ENCODE measurements around the gene PUS3.

Gene PUS3

GRCh38 chr11:125903711-125904659 lies 979 bp upstream of the PUS3 start, which contains the start of gene DDX25:
Gene DDX25, plus strand, starts transcription at chr11:125904508. Its CDS starts 10 bp downstream, at chr11:125904518.
- TF ChIP-seq CTCF (IDR thresholded peaks at IDR 0.05; ENCODE audit: low read length, missing control alignments) = no peak
- peak within 1 kb of the TSS; percentile 96 for H3K4me3 ChIP-seq (replicated peaks; ENCODE audit: low read depth, low read length)
- DNase-seq (ENCODE audit: low read depth) = no peak

- no peak for TF ChIP-seq CTCF (IDR thresholded peaks at IDR 0.05; ENCODE audit: low read length, missing control alignments)
- H3K4me3 ChIP-seq (replicated peaks; ENCODE audit: low read depth, low read length) = peak overlapping the region; percentile 96
- no peak for DNase-seq (ENCODE audit: low read depth)
These were observed 604 bp downstream of the PUS3 start for GRCh38 chr11:125902277-125902926.

- no peak for TF ChIP-seq CTCF (IDR thresholded peaks at IDR 0.05; ENCODE audit: low read length, missing control alignments)
- H3K4me3 ChIP-seq (replicated peaks; ENCODE audit: low read depth, low read length) = peak overlapping the region; percentile 96
- no peak for DNase-seq (ENCODE audit: low read depth)
These were observed 1.1 kb downstream of the PUS3 start for GRCh38 chr11:125901872-125902271.

- no peak overlapping the region for H3K4me3 ChIP-seq (replicated peaks; ENCODE audit: low read depth, low read length)
- no peak for TF ChIP-seq CTCF (IDR thresholded peaks at IDR 0.05; ENCODE audit: low read length, missing control alignments)
- DNase-seq (ENCODE audit: low read depth) = no peak
These were observed 10.0 kb downstream of the PUS3 start for GRCh38 chr11:125892994-125893393.

GRCh38 chr11:125892071-125892470 lies 10.9 kb downstream of the PUS3 start:
- no peak for TF ChIP-seq CTCF (IDR thresholded peaks at IDR 0.05; ENCODE audit: low read length, missing control alignments)
- no peak overlapping the region for H3K4me3 ChIP-seq (replicated peaks; ENCODE audit: low read depth, low read length)
- DNase-seq (ENCODE audit: low read depth) = no peak

- TF ChIP-seq CTCF (IDR thresholded peaks at IDR 0.05; ENCODE audit: low read length, missing control alignments) = no peak
- DNase-seq (ENCODE audit: low read depth) = no peak
- no peak overlapping the region for H3K4me3 ChIP-seq (replicated peaks; ENCODE audit: low read depth, low read length)
These were observed 12.4 kb downstream of the PUS3 start for GRCh38 chr11:125890447-125891100.

All from fibroblast of pulmonary artery (primary cell).